ENCODE measurements around the gene TMEM53. TPM values are rescaled to one million over a fixed set of nuclear protein-coding genes. Genes with fewer than 3 reads are reported as not detected.

The TMEM53 gene
- total RNA-seq, 3 donors from 2014 or later = 8.3 to 9.4 (median 9.2) TPM

DNA sequence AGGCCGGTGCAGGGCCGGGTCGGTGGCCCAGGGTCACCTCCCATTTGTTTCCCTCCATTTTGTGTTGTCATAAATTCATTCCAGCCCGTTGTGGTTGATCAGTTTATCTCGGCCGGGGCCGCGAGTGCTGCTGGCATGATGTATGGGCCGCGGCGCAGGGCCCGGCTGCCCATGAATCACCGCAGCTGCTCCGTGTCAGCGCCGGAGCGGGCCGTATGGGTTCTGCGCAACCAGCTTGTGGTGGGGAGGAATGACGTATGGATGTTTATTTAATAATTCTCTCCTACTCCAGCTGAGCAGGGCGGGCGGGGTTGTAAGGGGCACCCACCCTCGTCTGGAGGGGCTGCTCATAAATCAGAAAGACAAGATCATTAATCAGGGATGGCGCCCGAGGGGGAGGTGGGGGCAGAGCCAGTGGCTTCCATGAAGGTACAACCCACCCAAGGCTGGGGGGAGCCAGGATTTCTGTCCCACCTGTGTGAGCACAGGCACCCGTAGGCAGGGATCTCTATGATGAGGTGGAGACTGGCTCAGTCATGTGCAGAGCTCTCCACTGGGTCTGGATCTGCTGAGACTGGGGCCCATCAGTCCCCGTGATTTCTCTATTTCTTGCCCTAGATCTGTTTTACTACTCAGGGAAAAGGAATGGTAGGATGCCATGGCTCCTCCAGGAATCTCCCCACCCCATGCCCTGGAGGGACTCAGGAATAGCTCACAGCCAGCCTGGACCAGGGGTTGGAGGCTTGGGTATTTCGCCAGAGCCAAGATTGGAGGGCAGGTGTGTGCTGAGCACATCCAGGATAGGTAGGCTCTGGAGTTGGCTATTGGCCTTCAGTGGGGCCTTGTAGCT is 27.8 kb downstream of the TMEM53 start:
- intact Hi-C loops (cut with DNase I; ENCODE audit: low total_unique reads) = no loop called here
- no peak for DNase-seq (ENCODE audit: low spot score in 2 of 2)
- H3K27me3 ChIP-seq = no peaks in the 10 kb centered on the region
- H3K9me3 ChIP-seq = no peaks in the 10 kb centered on the region
- H3K27ac ChIP-seq = peak overlapping the region; percentile 57 to 79
- H3K36me3 ChIP-seq = no peaks in the 10 kb centered on the region
- TF ChIP-seq, protein P1, sequence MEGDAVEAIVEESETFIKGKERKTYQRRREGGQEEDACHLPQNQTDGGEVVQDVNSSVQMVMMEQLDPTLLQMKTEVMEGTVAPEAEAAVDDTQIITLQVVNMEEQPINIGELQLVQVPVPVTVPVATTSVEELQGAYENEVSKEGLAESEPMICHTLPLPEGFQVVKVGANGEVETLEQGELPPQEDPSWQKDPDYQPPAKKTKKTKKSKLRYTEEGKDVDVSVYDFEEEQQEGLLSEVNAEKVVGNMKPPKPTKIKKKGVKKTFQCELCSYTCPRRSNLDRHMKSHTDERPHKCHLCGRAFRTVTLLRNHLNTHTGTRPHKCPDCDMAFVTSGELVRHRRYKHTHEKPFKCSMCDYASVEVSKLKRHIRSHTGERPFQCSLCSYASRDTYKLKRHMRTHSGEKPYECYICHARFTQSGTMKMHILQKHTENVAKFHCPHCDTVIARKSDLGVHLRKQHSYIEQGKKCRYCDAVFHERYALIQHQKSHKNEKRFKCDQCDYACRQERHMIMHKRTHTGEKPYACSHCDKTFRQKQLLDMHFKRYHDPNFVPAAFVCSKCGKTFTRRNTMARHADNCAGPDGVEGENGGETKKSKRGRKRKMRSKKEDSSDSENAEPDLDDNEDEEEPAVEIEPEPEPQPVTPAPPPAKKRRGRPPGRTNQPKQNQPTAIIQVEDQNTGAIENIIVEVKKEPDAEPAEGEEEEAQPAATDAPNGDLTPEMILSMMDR (IDR thresholded peaks at IDR 0.05) = no peak
- TF ChIP-seq POLR2AphosphoS5 (IDR thresholded peaks at IDR 0.05) = no peak
- no peak for TF ChIP-seq POLR2A (IDR thresholded peaks at IDR 0.05)
- no peak overlapping the region for H3K4me3 ChIP-seq
- peaks cover 0 to 11% of the 10 kb centered on the region in 2 donors for H3K4me1 ChIP-seq

DNA sequence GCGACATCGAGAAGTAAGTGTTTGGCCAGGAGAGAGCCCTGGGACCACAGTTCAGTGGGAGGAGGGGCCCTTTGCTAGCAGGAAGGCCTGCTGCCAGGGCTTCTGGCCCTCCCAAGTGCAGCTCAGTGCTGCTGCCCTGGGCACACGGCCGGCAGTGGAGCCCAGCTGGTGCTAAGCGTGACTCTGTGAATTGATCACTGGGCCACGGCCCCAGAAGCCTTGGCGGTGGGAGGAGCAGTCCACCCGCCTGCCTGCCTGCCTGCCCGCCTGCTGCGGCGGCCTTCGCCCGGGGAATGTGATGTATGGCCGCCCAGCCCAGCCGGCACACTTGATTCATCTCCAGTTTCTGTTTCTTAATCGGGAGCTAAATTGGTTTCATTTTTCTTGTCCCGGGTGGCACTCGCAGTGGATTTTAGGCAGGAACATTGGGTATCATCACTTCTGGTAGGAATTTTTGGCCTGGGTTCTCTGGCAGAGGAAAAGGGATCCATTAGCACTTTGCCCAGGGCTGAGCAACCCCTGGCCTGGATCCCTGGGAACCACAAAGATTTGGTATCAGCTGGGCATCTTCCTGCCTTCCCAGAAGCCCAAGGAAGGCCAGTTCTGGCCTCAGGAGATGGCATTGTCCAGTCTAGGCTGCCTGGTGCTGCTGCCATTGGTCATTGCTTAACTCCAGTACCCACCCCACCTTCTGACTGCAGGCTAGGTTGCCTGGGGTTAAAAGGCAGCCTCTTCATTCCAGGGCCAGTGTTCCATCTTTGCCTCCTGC is 28.6 kb downstream of the TMEM53 start:
- intact Hi-C loops (cut with DNase I; ENCODE audit: low total_unique reads) = no loop called here

DNA sequence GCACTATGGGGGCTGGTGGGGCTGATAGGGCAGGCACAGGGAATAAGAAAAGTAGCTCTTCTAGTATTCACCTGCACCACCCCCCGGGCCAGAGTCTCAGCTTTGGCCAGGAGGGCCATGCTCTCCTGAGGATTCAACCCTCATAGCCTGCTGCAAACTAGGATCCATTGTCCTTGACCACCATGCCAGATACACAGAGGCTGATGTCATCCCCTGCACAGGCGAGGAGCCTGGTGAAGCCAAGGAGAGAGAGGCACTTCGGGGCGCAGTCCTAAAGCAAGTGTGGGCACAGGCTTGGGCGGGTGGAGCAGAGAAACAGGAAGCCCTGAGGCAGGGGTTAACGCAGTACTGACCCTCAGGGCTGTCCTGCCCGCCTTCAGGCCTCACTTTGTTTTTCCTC is 29.5 kb downstream of the TMEM53 start:
- H3K4me3 ChIP-seq = no peak overlapping the region

More for the DNA sequence above, 28.6 kb downstream of the TMEM53 start:
- H3K36me3 ChIP-seq = no peaks in the 10 kb centered on the region
- no peaks in the 10 kb centered on the region for H3K9me3 ChIP-seq
- TF ChIP-seq, protein P1 (IDR thresholded peaks at IDR 0.05) = no peak
- TF ChIP-seq POLR2A (IDR thresholded peaks at IDR 0.05) (no peak), POLR2AphosphoS5 (IDR thresholded peaks at IDR 0.05) (no peak)
- H3K27me3 ChIP-seq = no peaks in the 10 kb centered on the region
- peaks cover 0 to 11% of the 10 kb centered on the region in 2 donors for H3K4me1 ChIP-seq
- H3K27ac ChIP-seq = peak overlapping the region; percentile 57 to 79
- DNase-seq (ENCODE audit: low spot score in 2 of 2) = no peak
- H3K4me3 ChIP-seq = peak overlapping the region in 1 of 3 donors; percentile 18

DNA sequence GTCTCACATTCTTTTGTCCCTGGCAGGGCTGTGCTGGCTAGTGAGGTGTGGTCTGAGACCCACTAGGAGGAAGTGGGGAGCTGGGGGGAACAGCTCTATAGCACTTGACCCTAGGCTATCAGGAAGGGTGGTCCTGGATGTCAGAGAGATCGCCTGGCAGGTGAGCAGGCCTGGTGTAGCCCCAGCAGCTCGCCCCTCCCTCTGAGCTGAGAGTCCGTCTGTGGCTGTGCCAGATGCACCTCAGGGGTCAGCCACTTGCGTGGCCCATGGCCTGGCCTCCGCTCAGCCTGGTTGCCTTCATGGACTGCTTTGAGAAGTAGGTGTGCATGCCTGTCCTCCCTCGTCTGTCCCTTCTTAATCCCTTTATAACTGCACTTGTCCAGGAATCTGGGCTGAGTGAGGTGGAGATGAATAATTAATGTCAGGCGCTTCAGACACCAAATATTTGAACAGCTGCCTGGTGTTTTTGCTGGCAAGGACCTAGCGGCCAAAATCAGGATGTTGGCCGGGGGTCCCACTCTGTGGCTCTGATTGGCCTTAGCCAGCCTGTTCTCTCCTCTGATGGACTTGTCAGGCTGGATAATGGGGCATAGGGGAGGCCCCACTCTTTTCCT is 30.5 kb downstream of the TMEM53 start:
- Histone ChIP-seq H3K27ac (peak overlapping the region in 1 of 2 donors; percentile 40), H3K27me3 (no peaks in the 10 kb centered on the region), H3K36me3 (peaks cover 10% of the 10 kb centered on the region), H3K4me3 (no peak overlapping the region), H3K9me3 (no peaks in the 10 kb centered on the region), H3K4me1 (peaks cover 0 to 11% of the 10 kb centered on the region in 2 donors)
- no peak for DNase-seq (ENCODE audit: low spot score in 2 of 2)
- intact Hi-C loops (cut with DNase I; ENCODE audit: low total_unique reads) = no loop called here
- TF ChIP-seq, protein P1 (IDR thresholded peaks at IDR 0.05) = no peak
- TF ChIP-seq POLR2AphosphoS5 (IDR thresholded peaks at IDR 0.05) (no peak), POLR2A (IDR thresholded peaks at IDR 0.05) (no peak)

More for the DNA sequence above, 29.5 kb downstream of the TMEM53 start:
- intact Hi-C loops (cut with DNase I; ENCODE audit: low total_unique reads) = no loop called here
- H3K4me1 ChIP-seq = peaks cover 0 to 11% of the 10 kb centered on the region in 2 donors
- peak overlapping the region; percentile 57 to 79 for H3K27ac ChIP-seq
- peaks cover 5% of the 10 kb centered on the region for H3K36me3 ChIP-seq
- DNase-seq (ENCODE audit: low spot score in 2 of 2) = no peak
- H3K9me3 ChIP-seq = no peaks in the 10 kb centered on the region
- no peaks in the 10 kb centered on the region for H3K27me3 ChIP-seq
- no peak for TF ChIP-seq POLR2A (IDR thresholded peaks at IDR 0.05)

DNA sequence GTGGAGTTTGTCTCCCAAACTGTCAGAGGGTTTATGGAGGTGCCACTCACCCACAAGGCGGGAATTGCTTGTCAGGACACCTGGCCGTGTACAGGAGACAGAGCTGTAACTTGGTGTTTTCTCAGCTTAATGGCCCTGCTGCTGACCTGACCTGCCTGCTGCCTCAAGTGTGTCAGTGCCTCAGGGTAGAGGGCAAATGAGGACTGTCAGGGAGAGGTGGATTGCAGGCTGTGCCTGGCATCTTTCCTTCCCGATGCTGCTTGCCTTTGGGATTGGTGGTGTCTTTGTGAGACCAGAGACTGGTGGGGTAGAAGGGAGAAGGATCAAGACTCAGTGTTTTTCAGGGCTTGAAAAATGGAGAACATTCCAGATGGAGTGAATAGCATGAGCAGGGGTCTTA is 31.4 kb downstream of the TMEM53 start:
- H3K27ac ChIP-seq = no peak overlapping the region
- TF ChIP-seq, protein P1 (IDR thresholded peaks at IDR 0.05) = no peak
- no peak for TF ChIP-seq POLR2AphosphoS5 (IDR thresholded peaks at IDR 0.05)
- TF ChIP-seq POLR2A (IDR thresholded peaks at IDR 0.05) = no peak
- peaks cover 17% of the 10 kb centered on the region for H3K36me3 ChIP-seq
- H3K4me1 ChIP-seq = peaks cover 0 to 11% of the 10 kb centered on the region in 2 donors
- H3K9me3 ChIP-seq = no peaks in the 10 kb centered on the region
- DNase-seq (ENCODE audit: low spot score in 2 of 2) = no peak
- no peak overlapping the region for H3K4me3 ChIP-seq
- H3K27me3 ChIP-seq = no peaks in the 10 kb centered on the region
- intact Hi-C loops (cut with DNase I; ENCODE audit: low total_unique reads) = no loop called here

All from breast epithelium (tissue), 4 donors.